K562 (cell line): ENCODE measurements around the gene OTUB2. TPM values are rescaled to one million over a fixed set of nuclear protein-coding genes. Genes with fewer than 3 reads are reported as not detected.
A peak's percentile ranks its signal among the peaks of the same experiment; 100 is the strongest.

Experiments used
- ATAC-seq: fragments of 200-7000 bp; cut with Tn5 transposase; 3 replicates; pipeline ENCODE4 v1.9.1; 2020; ENCODE audit warnings: moderate library complexity
- BruUV-seq: library from RNA; stranded (reverse); fragments of 400-500 nt; replicated peaks from 2 replicates; lab custom pipeline; 2021; lab: Mats Ljungman, UMichigan
- CTCF ChIA-PET: fragments of 300-600 bp; formaldehyde crosslinking; extraction: SDS; loops from one replicate; lab custom pipeline; 2021; ENCODE audit warnings: low intra/inter-chr PET ratio; lab: Yijun Ruan, JAX
- POLR2A ChIA-PET: fragments of 300-600, 350-650 bp; sonication (Branson Sonifier 250); formaldehyde crosslinking; extraction: SDS; loops from one replicate; lab custom pipeline; 2021; ENCODE audit warnings: antibody characterized with exemption, inconsistent platforms; lab: Yijun Ruan, JAX
- DNase-seq, 4 experiments: peaks; one replicate each; pipeline versions ENCODE4 v3.0.0 to v3.0.0-alpha.2; 2011 to 2018; ENCODE audit warnings: low spot score in 3 of 4, mixed read lengths in 3 of 4; ENCODE audit errors: extremely low read depth in 1 of 4
- FAIRE-seq: peaks from 2 replicates; lab custom pipeline; 2011; peaks lifted over from hg19 to GRCh38; lab: Jason Lieb, UNC
- H2AFZ ChIP-seq: 2 replicates; pipeline ENCODE4 v1.6.0; 2011; ENCODE audit warnings: low read depth, low read length, control low read depth, inconsistent platforms
- H3K27ac ChIP-seq: fragments of 200-600 bp; 3 replicates; pipeline ENCODE4 v1.8.0; 2011; ENCODE audit warnings: low read depth, mild to moderate bottlenecking, control low read depth, inconsistent platforms, low read length, moderate library complexity, mixed read lengths; ENCODE audit errors: extremely low read depth
- H3K27me3 ChIP-seq, 2 experiments: fragments of 300-600 bp in 1 of 2; 2 replicates in 1 of 2; 3 replicates in 1 of 2; pipeline versions ENCODE4 v1.6.0 to v1.8.0; 2011; ENCODE audit warnings: inconsistent platforms in 2 of 2, low read length in 2 of 2, mild to moderate bottlenecking in 1 of 2, mixed read lengths in 1 of 2, moderate library complexity in 1 of 2; ENCODE audit not compliant: control insufficient read depth in 2 of 2, insufficient read depth in 2 of 2
- H3K36me3 ChIP-seq: fragments of 300-600 bp; 3 replicates; pipeline ENCODE4 v1.8.0; 2011; ENCODE audit warnings: mild to moderate bottlenecking, low read length, inconsistent platforms; ENCODE audit not compliant: control insufficient read depth, insufficient read depth
- H3K4me1 ChIP-seq, 2 experiments: fragments of 200-600 bp in 1 of 2; replicated peaks in 1 of 2; 2 replicates in 1 of 2; 3 replicates in 1 of 2; pipeline versions ENCODE4 v1.5.1 to v1.8.0; 2011; ENCODE audit warnings: inconsistent platforms in 2 of 2, low read length in 2 of 2, mild to moderate bottlenecking in 1 of 2, mixed read lengths in 1 of 2, moderate library complexity in 1 of 2; ENCODE audit not compliant: control insufficient read depth in 2 of 2, insufficient read depth in 2 of 2
- H3K4me2 ChIP-seq: 2 replicates; pipeline ENCODE4 v1.6.1; 2011; ENCODE audit warnings: low read length, control low read depth, inconsistent platforms, mixed read lengths; ENCODE audit not compliant: insufficient read depth
- H3K4me3 ChIP-seq: fragments of 200-600 bp; sonication (generic), shearing (Covaris generic); 2 replicates; pipeline ENCODE4 v1.5.1; 2016; ENCODE audit warnings: control low read depth, inconsistent platforms
- H3K79me2 ChIP-seq: fragments of 200-600 bp; 3 replicates; pipeline ENCODE4 v1.8.0; 2011; ENCODE audit warnings: low read length, inconsistent platforms; ENCODE audit not compliant: control insufficient read depth, insufficient read depth
- H3K9ac ChIP-seq, 2 experiments: 2 replicates each; pipeline versions ENCODE4 v1.6.0 to v1.6.1; 2011; ENCODE audit warnings: low read depth in 2 of 2, low read length in 2 of 2, control low read depth in 1 of 2, inconsistent platforms in 1 of 2, mild to moderate bottlenecking in 1 of 2, mixed read lengths in 1 of 2; ENCODE audit not compliant: insufficient read depth in 1 of 2
- H3K9me1 ChIP-seq: one replicate; pipeline ENCODE4 v1.6.0; 2011; ENCODE audit warnings: inconsistent platforms, mild to moderate bottlenecking, low read length, moderate library complexity; ENCODE audit not compliant: control insufficient read depth, insufficient read depth
- H3K9me3 ChIP-seq: replicated peaks from 2 replicates; pipeline ENCODE4 v1.5.1; 2011; ENCODE audit warnings: low read depth, low read length, inconsistent platforms; ENCODE audit not compliant: control insufficient read depth, insufficient read depth
- H4K20me1 ChIP-seq: replicated peaks from 2 replicates; pipeline ENCODE4 v1.6.1; 2011; ENCODE audit warnings: low read length, inconsistent platforms, mixed read lengths; ENCODE audit not compliant: control insufficient read depth, insufficient read depth
- COPS2 ChIP-seq: fragments of 450-650 bp; conservative IDR thresholded peaks from 2 replicates; pipeline ENCODE4 v1.6.1; 2016; ENCODE audit warnings: mild to moderate bottlenecking, moderate library complexity
- E2F3 ChIP-seq: fragments of 250-450 bp; sonication (Bioruptor Pico); IDR thresholded peaks from 2 replicates; pipeline ENCODE4 v1.4.0; 2020; ENCODE audit warnings: mild to moderate bottlenecking
- NCOA4 ChIP-seq: fragments of 450-650 bp; IDR thresholded peaks from 2 replicates; pipeline ENCODE4 v1.6.1; 2018; ENCODE audit warnings: mild to moderate bottlenecking; ENCODE audit not compliant: partially characterized antibody
- NR2F6 ChIP-seq: fragments of 450-650 bp; formaldehyde crosslinking; IDR thresholded peaks from 2 replicates; pipeline ENCODE4 v1.4.0; 2020; ENCODE audit warnings: mild to moderate bottlenecking
- NUFIP1 ChIP-seq: fragments of 450-650 bp; IDR thresholded peaks from 2 replicates; pipeline ENCODE4 v1.6.1; 2018; ENCODE audit not compliant: partially characterized antibody
- RBM14 ChIP-seq: fragments of 200-400 bp; formaldehyde crosslinking; IDR thresholded peaks from 2 replicates; pipeline ENCODE4 v1.6.1; 2018; ENCODE audit warnings: low read depth, mild to moderate bottlenecking, low read length, moderate library complexity, borderline replicate concordance; ENCODE audit not compliant: insufficient read depth
- RUNX1 ChIP-seq: sonication (generic); IDR thresholded peaks from 2 replicates; pipeline ENCODE4 v1.6.1; 2016; ENCODE audit warnings: antibody characterized with exemption, low read depth
- TEAD2 ChIP-seq: fragments of 450-650 bp; IDR thresholded peaks from 2 replicates; pipeline ENCODE4 v1.6.1; 2016; ENCODE audit warnings: missing genetic modification characterization, control low read depth, missing compliant biosample characterization
- ZNF146 ChIP-seq: IDR thresholded peaks from one replicate; pipeline ENCODE4 v1.6.1; 2018; ENCODE audit warnings: missing compliant biosample characterization; ENCODE audit not compliant: unreplicated experiment
- ZNF696 ChIP-seq: fragments of 250-450 bp; sonication (Bioruptor Pico); conservative IDR thresholded peaks from 2 replicates; pipeline ENCODE4 v1.4.0; 2020; ENCODE audit warnings: mild to moderate bottlenecking, moderate library complexity
- WGBS: fragments of 100-300 bp; shearing (Covaris generic); methylation state at CpG from one replicate; pipeline ENCODE4 v1.1.6; 2016; ENCODE audit warnings: low coverage, mixed read lengths; ENCODE audit not compliant: insufficient coverage; ENCODE audit errors: missing lambda C conversion rate; 5-methylcytosine and 5-hydroxymethylcytosine counted together
- in situ Hi-C: fragments of 300-500 bp; cut with MboI; formaldehyde crosslinking; loops from 4 replicates; pipeline ENCODE4 v1.15.0; 2018; ENCODE audit warnings: inconsistent platforms, mixed read lengths
- intact Hi-C: fragments of 100-400 bp; cut with micrococcal nuclease; formaldehyde crosslinking; loops from 2 replicates; pipeline ENCODE4 v1.14.2; 2022
- polyA plus RNA-seq, 8 experiments: library from polyadenylated mRNA; depleted of rRNA in 4 of 8; stranded (reverse) in 5 of 8; unstranded in 3 of 8; fragments of >200 nt; fragmentation: Nextera tagmentation in 2 of 8; fragmentation: Illumina TruSeq in 1 of 8; extraction: Ambion mirVana in 2 of 8; extraction: Trizol in 1 of 8; gene quantifications; 2 replicates each; pipeline versions ENCODE4 v1.2.1 to v1.2.3, GENCODE V29; 2011 to 2014; ENCODE audit warnings: inconsistent platforms in 1 of 8, missing spikeins in 1 of 8
- total RNA-seq, 7 experiments: library from RNA; depleted of rRNA in 6 of 7; stranded (reverse); fragments of >200 nt in 6 of 7; fragmentation: Illumina TruSeq in 2 of 7; extraction: Trizol in 2 of 7; gene quantifications; 2 replicates each; pipeline versions ENCODE4 v1.2.1 to v1.2.3, GENCODE V29; 2011 to 2021; ENCODE audit warnings: low replicate concordance in 1 of 7
- TF ChIP-seq, protein P1 (sequence below): fragments of 450-650 bp; formaldehyde crosslinking; IDR thresholded peaks from 2 replicates; pipeline ENCODE4 v1.4.0; 2020; ENCODE audit warnings: mild to moderate bottlenecking, moderate library complexity
- TF ChIP-seq, protein P2 (sequence below): sonication (generic); formaldehyde crosslinking; IDR thresholded peaks from 2 replicates; pipeline ENCODE4 v1.8.0; 2022; ENCODE audit warnings: mild to moderate bottlenecking, missing genetic modification reagents, borderline replicate concordance

The OTUB2 gene
- total and polyA plus RNA-seq, 9 of the 15 experiments (the other 6 are each of a cell fraction or from before 2014, with no cell fraction given): 0.01 to 0.31 (median 0.11) TPM

DNA sequence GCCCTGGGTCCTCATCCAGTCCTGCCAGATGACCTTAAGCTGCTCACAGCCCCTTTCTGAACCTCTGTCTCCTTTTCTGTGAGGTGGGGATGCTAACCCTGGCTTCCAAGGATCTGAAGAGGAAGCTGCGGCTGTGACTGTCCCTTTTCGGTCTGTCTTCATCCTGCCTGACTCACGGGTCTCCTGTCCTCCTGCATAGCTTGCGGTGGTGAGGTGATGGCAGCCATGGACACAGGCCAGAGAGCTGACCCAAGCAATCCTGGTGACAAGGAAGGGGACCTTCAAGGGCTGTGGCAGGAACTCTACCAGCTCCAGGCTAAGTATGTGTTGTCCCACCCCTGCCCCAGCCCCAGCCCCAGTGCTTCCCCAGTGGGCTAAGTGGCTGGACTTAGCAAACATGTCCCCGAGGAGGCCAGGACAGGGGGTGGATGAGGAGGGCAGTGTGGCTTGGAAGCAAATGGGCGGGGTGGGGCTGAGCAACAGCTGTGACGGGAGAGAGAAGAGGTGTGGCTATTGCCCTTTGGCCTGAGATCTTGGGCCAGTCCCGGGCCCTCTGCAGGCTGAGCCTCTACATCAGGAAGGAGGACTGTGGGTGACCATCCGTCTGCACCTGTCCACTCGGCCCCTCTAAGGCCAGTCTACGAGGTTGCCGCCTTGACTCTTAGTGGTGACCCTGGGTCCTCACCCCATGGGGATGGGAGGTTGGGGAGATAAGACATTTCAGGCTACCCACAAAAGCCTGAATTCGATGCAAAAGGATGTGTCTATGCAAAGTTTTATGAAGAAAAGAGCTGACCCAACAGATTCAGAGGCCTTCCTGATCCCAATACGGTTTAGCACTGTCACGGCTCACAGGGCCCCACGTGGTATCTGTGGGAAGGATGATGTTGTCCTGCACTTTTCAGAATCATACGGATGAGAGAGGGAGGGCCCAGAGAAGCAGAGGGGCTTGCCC is 27.9 kb upstream of the OTUB2 start:
- ATAC-seq (peak; percentile 50; the same call in 2 of the 3 replicates), FAIRE-seq (no peak), DNase-seq (peak in 2 of 4 experiments; percentile 15 to 19)
- no peak overlapping the region for H2AFZ ChIP-seq
- H3K9me1 ChIP-seq: no peaks in the 10 kb centered on the region
- CTCF ChIA-PET: interaction anchor here (0.9 kb wide), 1 partner anchor 58 kb away, joined by 4 read pairs; no protein-coding TSS in a partner anchor
- H3K4me2 ChIP-seq: no peak overlapping the region
- WGBS: 3% methylated on average over 13 of the region's 17 CpGs
- no peak overlapping the region for H3K27ac ChIP-seq
- no peaks in the 10 kb centered on the region for H3K79me2 ChIP-seq
- no peak overlapping the region for H3K9ac ChIP-seq
- no peaks in the 10 kb centered on the region for H3K36me3 ChIP-seq
- H3K9me3 ChIP-seq: no peaks in the 10 kb centered on the region
- BruUV-seq: no TSS peak
- peaks cover 0 to 18% of the 10 kb centered on the region in 2 experiments; a peak in 2 of 5 replicates for H3K27me3 ChIP-seq
- peaks cover 0 to 6% of the 10 kb centered on the region in 2 experiments; a peak in 2 of 5 replicates for H3K4me1 ChIP-seq
- in situ Hi-C loops: no loop called here
- 0 out of 2 replicates have a peak, but pooled peaks cover 5% of the 10 kb centered on the region for H4K20me1 ChIP-seq
- no peak overlapping the region for H3K4me3 ChIP-seq
- intact Hi-C loops: no loop called here
- POLR2A ChIA-PET: no interaction called here
- TF ChIP-seq ZNF696: no peak
- TF ChIP-seq, protein P1, sequence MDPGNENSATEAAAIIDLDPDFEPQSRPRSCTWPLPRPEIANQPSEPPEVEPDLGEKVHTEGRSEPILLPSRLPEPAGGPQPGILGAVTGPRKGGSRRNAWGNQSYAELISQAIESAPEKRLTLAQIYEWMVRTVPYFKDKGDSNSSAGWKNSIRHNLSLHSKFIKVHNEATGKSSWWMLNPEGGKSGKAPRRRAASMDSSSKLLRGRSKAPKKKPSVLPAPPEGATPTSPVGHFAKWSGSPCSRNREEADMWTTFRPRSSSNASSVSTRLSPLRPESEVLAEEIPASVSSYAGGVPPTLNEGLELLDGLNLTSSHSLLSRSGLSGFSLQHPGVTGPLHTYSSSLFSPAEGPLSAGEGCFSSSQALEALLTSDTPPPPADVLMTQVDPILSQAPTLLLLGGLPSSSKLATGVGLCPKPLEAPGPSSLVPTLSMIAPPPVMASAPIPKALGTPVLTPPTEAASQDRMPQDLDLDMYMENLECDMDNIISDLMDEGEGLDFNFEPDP: no peak
- no peak for TF ChIP-seq RBM14
- no peak for TF ChIP-seq NCOA4
- no peak for TF ChIP-seq TEAD2 (tag)
- no peak for TF ChIP-seq E2F3 (CRISPR knock-in tag)
- TF ChIP-seq, protein P2, sequence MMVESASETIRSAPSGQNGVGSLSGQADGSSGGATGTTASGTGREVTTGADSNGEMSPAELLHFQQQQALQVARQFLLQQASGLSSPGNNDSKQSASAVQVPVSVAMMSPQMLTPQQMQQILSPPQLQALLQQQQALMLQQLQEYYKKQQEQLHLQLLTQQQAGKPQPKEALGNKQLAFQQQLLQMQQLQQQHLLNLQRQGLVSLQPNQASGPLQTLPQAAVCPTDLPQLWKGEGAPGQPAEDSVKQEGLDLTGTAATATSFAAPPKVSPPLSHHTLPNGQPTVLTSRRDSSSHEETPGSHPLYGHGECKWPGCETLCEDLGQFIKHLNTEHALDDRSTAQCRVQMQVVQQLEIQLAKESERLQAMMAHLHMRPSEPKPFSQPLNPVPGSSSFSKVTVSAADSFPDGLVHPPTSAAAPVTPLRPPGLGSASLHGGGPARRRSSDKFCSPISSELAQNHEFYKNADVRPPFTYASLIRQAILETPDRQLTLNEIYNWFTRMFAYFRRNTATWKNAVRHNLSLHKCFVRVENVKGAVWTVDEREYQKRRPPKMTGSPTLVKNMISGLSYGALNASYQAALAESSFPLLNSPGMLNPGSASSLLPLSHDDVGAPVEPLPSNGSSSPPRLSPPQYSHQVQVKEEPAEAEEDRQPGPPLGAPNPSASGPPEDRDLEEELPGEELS (CRISPR knock-in tag): no peak
- TF ChIP-seq ZNF146: no peak
- TF ChIP-seq NR2F6 (CRISPR knock-in tag): no peak
- no peak for TF ChIP-seq NUFIP1
- TF ChIP-seq COPS2: no peak
- no peak for TF ChIP-seq RUNX1
